K562 (cell line): Measurements from ENCODE around the gene DNAJC13.

Experiments used
- EZH2 ChIP-seq: IDR thresholded peaks from 2 replicates; pipeline ENCODE4 v1.6.1; 2012; ENCODE audit warnings: low read depth, mild to moderate bottlenecking, inconsistent platforms, low read length, borderline replicate concordance
- YBX1 ChIP-seq: fragments of 450-650 bp; IDR thresholded peaks from 2 replicates; pipeline ENCODE4 v1.7.1; 2016; ENCODE audit warnings: mild to moderate bottlenecking
- ZNF311 ChIP-seq: fragments of 250-450 bp; sonication (Bioruptor Pico); IDR thresholded peaks from 2 replicates; pipeline ENCODE4 v1.4.0; 2020; ENCODE audit warnings: mild to moderate bottlenecking, moderate library complexity
- TF ChIP-seq, protein P1 (sequence below): fragments of 250-450 bp; sonication (Bioruptor Pico); IDR thresholded peaks from 2 replicates; pipeline ENCODE4 v1.4.0; 2020; ENCODE audit warnings: mild to moderate bottlenecking, moderate library complexity
- TF ChIP-seq, protein P2 (sequence below): sonication (generic); formaldehyde crosslinking; IDR thresholded peaks from 2 replicates; pipeline ENCODE4 v1.5.0; 2020; ENCODE audit warnings: missing genetic modification reagents

DNA sequence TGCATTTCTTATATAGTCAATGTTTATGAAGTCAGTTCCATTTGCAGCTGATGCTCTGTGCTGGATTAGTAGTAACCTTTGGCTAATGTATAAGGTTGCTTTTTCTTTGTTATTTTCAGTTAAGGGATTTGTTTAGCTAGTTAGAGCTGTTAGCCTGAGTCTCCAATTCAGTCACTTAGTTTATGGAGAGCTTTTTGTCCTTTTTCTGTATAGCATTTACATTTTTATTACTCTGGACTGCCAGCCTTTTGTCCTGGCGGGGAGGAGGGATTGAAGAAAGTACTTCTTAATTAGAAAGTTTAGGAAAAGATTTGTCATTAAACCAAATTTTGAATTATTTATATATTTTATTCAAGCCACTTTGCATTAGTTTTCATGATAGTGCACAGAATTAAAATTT lies 52.0 kb downstream of the DNAJC13 start:
- TF ChIP-seq, protein P1, sequence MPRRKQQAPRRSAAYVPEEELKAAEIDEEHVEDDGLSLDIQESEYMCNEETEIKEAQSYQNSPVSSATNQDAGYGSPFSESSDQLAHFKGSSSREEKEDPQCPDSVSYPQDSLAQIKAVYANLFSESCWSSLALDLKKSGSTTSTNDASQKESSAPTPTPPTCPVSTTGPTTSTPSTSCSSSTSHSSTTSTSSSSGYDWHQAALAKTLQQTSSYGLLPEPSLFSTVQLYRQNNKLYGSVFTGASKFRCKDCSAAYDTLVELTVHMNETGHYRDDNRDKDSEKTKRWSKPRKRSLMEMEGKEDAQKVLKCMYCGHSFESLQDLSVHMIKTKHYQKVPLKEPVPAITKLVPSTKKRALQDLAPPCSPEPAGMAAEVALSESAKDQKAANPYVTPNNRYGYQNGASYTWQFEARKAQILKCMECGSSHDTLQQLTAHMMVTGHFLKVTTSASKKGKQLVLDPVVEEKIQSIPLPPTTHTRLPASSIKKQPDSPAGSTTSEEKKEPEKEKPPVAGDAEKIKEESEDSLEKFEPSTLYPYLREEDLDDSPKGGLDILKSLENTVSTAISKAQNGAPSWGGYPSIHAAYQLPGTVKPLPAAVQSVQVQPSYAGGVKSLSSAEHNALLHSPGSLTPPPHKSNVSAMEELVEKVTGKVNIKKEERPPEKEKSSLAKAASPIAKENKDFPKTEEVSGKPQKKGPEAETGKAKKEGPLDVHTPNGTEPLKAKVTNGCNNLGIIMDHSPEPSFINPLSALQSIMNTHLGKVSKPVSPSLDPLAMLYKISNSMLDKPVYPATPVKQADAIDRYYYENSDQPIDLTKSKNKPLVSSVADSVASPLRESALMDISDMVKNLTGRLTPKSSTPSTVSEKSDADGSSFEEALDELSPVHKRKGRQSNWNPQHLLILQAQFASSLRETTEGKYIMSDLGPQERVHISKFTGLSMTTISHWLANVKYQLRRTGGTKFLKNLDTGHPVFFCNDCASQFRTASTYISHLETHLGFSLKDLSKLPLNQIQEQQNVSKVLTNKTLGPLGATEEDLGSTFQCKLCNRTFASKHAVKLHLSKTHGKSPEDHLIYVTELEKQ (CRISPR knock-in tag): no peak
- TF ChIP-seq EZH2: no peak
- no peak for TF ChIP-seq YBX1
- TF ChIP-seq, protein P2, sequence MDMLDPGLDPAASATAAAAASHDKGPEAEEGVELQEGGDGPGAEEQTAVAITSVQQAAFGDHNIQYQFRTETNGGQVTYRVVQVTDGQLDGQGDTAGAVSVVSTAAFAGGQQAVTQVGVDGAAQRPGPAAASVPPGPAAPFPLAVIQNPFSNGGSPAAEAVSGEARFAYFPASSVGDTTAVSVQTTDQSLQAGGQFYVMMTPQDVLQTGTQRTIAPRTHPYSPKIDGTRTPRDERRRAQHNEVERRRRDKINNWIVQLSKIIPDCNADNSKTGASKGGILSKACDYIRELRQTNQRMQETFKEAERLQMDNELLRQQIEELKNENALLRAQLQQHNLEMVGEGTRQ (CRISPR knock-in tag): no peak
- TF ChIP-seq ZNF311: no peak
